H9 (cell line): ENCODE data around the gene HMGCS1. TPM values are rescaled to one million over a fixed set of nuclear protein-coding genes. Genes with fewer than 3 reads are reported as not detected.
"Not testable (repeated sequence)": the region's sequence is repeated elsewhere in the genome, so short reads cannot be mapped to it uniquely, and the experiment has no call there.

ENCODE experiments used
- DNase-seq: peaks from one replicate; pipeline ENCODE4 v3.0.0-alpha.2; 2017
- H2AFZ ChIP-seq: one replicate; pipeline ENCODE4 v1.6.1; 2013; ENCODE audit warnings: mild to moderate bottlenecking, low read length, control low read depth, moderate library complexity
- H2AK5ac ChIP-seq: 2 replicates; pipeline ENCODE4 v1.6.1; 2013; ENCODE audit warnings: low read length, control low read depth, mixed read lengths; ENCODE audit not compliant: insufficient read length
- H2BK120ac ChIP-seq: one replicate; pipeline ENCODE4 v1.6.1; 2013; ENCODE audit warnings: low read depth, mild to moderate bottlenecking, low read length, control low read depth, inconsistent platforms; ENCODE audit not compliant: poor library complexity, severe bottlenecking
- H2BK12ac ChIP-seq: 2 replicates; pipeline ENCODE4 v1.6.1; 2013; ENCODE audit warnings: low read length, control low read depth, mixed read lengths, low read depth; ENCODE audit not compliant: insufficient read length
- H2BK15ac ChIP-seq: 2 replicates; pipeline ENCODE4 v1.6.1; 2013; ENCODE audit warnings: low read depth, low read length, control low read depth
- H2BK20ac ChIP-seq: one replicate; pipeline ENCODE4 v1.6.1; 2013; ENCODE audit warnings: low read depth, mild to moderate bottlenecking, low read length, control low read depth, inconsistent platforms; ENCODE audit not compliant: poor library complexity, severe bottlenecking
- H2BK5ac ChIP-seq: 2 replicates; pipeline ENCODE4 v1.6.1; 2013; ENCODE audit warnings: low read length, control low read depth, mixed read lengths; ENCODE audit not compliant: insufficient read length
- H3K14ac ChIP-seq: 2 replicates; pipeline ENCODE4 v1.6.1; 2013; ENCODE audit warnings: low read length, control low read depth; ENCODE audit not compliant: insufficient read depth
- H3K18ac ChIP-seq: 2 replicates; pipeline ENCODE4 v1.6.1; 2013; ENCODE audit warnings: low read depth, mild to moderate bottlenecking, mixed read lengths, low read length, control low read depth; ENCODE audit not compliant: insufficient read length
- H3K23ac ChIP-seq: 2 replicates; pipeline ENCODE4 v1.6.1; 2013; ENCODE audit warnings: low read length, control low read depth, mixed read lengths, low read depth; ENCODE audit not compliant: insufficient read length
- H3K23me2 ChIP-seq: 2 replicates; pipeline ENCODE4 v1.6.1; 2013; ENCODE audit warnings: low read depth, mild to moderate bottlenecking, mixed read lengths, low read length, control low read depth; ENCODE audit not compliant: insufficient read length, poor library complexity, severe bottlenecking
- H3K27ac ChIP-seq: 2 replicates; pipeline ENCODE4 v1.5.1; 2013; ENCODE audit warnings: low read length, control low read depth, mixed read lengths, low read depth; ENCODE audit not compliant: insufficient read length
- H3K27me3 ChIP-seq: 2 replicates; pipeline ENCODE4 v1.6.1; 2013; ENCODE audit warnings: low read length, control low read depth, inconsistent platforms; ENCODE audit not compliant: insufficient read depth
- H3K4ac ChIP-seq: 2 replicates; pipeline ENCODE4 v1.6.1; 2013; ENCODE audit warnings: low read depth, mild to moderate bottlenecking, control low read depth, inconsistent platforms, low read length, moderate library complexity
- H3K4me1 ChIP-seq: 2 replicates; pipeline ENCODE4 v1.6.1; 2013; ENCODE audit warnings: low read length, control low read depth, inconsistent platforms; ENCODE audit not compliant: insufficient read depth
- H3K4me2 ChIP-seq: 2 replicates; pipeline ENCODE4 v1.6.1; 2013; ENCODE audit warnings: low read length, control low read depth, mixed read lengths; ENCODE audit not compliant: insufficient read length, insufficient read depth
- H3K56ac ChIP-seq: 2 replicates; pipeline ENCODE4 v1.6.1; 2013; ENCODE audit warnings: low read depth, mild to moderate bottlenecking, mixed read lengths, low read length, control low read depth; ENCODE audit not compliant: insufficient read length
- H3K79me1 ChIP-seq: 2 replicates; pipeline ENCODE4 v1.6.1; 2013; ENCODE audit warnings: low read depth, mild to moderate bottlenecking, moderate library complexity, low read length, control low read depth, inconsistent platforms; ENCODE audit not compliant: insufficient read depth, poor library complexity, severe bottlenecking
- H3K79me2 ChIP-seq: 2 replicates; pipeline ENCODE4 v1.6.1; 2013; ENCODE audit warnings: low read length, control low read depth, inconsistent platforms; ENCODE audit not compliant: insufficient read depth
- H3K9ac ChIP-seq: 2 replicates; pipeline ENCODE4 v1.6.1; 2013; ENCODE audit warnings: low read length, control low read depth, mixed read lengths; ENCODE audit not compliant: insufficient read length; ENCODE audit errors: extremely low read depth
- H3K9me3 ChIP-seq: one replicate; pipeline ENCODE4 v1.6.1; 2013; ENCODE audit warnings: low read depth, low read length, inconsistent platforms; ENCODE audit not compliant: control insufficient read depth
- H3T11ph ChIP-seq: one replicate; pipeline ENCODE4 v1.6.1; 2013; ENCODE audit warnings: mild to moderate bottlenecking, low read length, control low read depth, inconsistent platforms
- H4K20me1 ChIP-seq: one replicate; pipeline ENCODE4 v1.6.1; 2013; ENCODE audit not compliant: control insufficient read depth, insufficient read length, insufficient read depth
- H4K5ac ChIP-seq: 2 replicates; pipeline ENCODE4 v1.6.1; 2013; ENCODE audit warnings: low read depth, mild to moderate bottlenecking, mixed read lengths, low read length, control low read depth; ENCODE audit not compliant: insufficient read length
- H4K8ac ChIP-seq: replicated peaks from 2 replicates; pipeline ENCODE4 v1.6.1; 2013; ENCODE audit warnings: low read length, control low read depth, mixed read lengths, low read depth; ENCODE audit not compliant: insufficient read length
- H4K91ac ChIP-seq: 2 replicates; pipeline ENCODE4 v1.6.1; 2013; ENCODE audit warnings: low read depth, mild to moderate bottlenecking, moderate library complexity, mixed read lengths, low read length, control low read depth; ENCODE audit not compliant: insufficient read length
- H3K27ac Mint-ChIP-seq, 3 experiments: 2 replicates in 2 of 3; 3 replicates in 1 of 3; pipeline ENCODE4 v1.8.0; 2020 to 2021; ENCODE audit warnings: mixed read lengths in 3 of 3, mild to moderate bottlenecking in 1 of 3, moderate library complexity in 1 of 3
- H3K27me3 Mint-ChIP-seq: 2 replicates; pipeline ENCODE4 v1.8.0; 2021; ENCODE audit warnings: low read depth, mild to moderate bottlenecking, moderate library complexity, mixed read lengths
- H3K36me3 Mint-ChIP-seq, 3 experiments: 2 replicates in 2 of 3; 3 replicates in 1 of 3; pipeline ENCODE4 v1.8.0; 2020 to 2021; ENCODE audit warnings: low read depth in 3 of 3, mixed read lengths in 3 of 3; ENCODE audit not compliant: insufficient read depth in 1 of 3
- H3K4me1 Mint-ChIP-seq, 2 experiments: 2 replicates each; pipeline ENCODE4 v1.8.0; 2020; ENCODE audit warnings: mixed read lengths in 2 of 2
- H3K4me3 Mint-ChIP-seq, 2 experiments: 2 replicates in 1 of 2; 3 replicates in 1 of 2; pipeline ENCODE4 v1.8.0; 2020 to 2021; ENCODE audit warnings: mild to moderate bottlenecking in 2 of 2, mixed read lengths in 2 of 2, moderate library complexity in 1 of 2
- H3K9me3 Mint-ChIP-seq, 2 experiments: 2 replicates in 1 of 2; 3 replicates in 1 of 2; pipeline ENCODE4 v1.8.0; 2020; ENCODE audit warnings: mild to moderate bottlenecking in 2 of 2, mixed read lengths in 2 of 2, moderate library complexity in 1 of 2
- WGBS: extraction: QIAGEN DNeasy Blood & Tissue Kit; methylation state at CpG from one replicate; pipeline ENCODE4 v1.1.7; 2013; ENCODE audit warnings: missing lambda C conversion rate, low lambda C conversion rate, mixed read lengths; ENCODE audit not compliant: insufficient read length; ENCODE audit errors: extremely low coverage; 5-methylcytosine and 5-hydroxymethylcytosine counted together
- total RNA-seq: library from RNA; stranded (reverse); gene quantifications from 2 replicates; pipeline ENCODE4 v1.2.1, GENCODE V29; 2021
- TF ChIP-seq, protein P1 (sequence below): fragments of 200-600 bp; sonication (generic); conservative IDR thresholded peaks from 3 replicates; pipeline ENCODE4 v1.8.0; 2021; ENCODE audit warnings: antibody characterized with exemption, mild to moderate bottlenecking

Gene HMGCS1
- total RNA-seq, 1 experiment from 2014 or later = 147 TPM

DNA sequence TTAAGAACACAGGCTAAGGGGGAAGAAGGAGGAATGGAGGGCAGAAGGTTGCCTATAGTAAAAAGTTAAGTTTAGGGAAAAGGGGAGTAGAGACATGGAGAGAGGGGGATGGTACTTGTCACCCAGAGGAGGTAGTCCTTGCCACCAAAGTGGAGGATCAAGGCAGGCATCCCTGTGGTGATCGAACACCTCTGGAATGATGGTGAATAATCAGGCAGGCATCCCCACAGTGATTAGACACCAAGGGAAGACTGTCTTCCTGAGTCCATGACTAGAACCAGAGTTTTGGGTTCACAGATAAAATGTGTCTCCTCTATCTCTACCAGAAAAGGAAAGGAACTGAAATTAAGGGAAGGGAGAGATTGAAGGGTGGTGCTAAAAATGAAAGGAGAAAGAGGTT is 19.2 kb upstream of the HMGCS1 start:
- H4K91ac ChIP-seq = no peak overlapping the region
- no peak for DNase-seq
- H3K14ac ChIP-seq = no peak overlapping the region
- H3K27me3 ChIP-seq = no peaks in the 10 kb centered on the region
- peaks cover 9% of the 10 kb centered on the region for H3K9me3 ChIP-seq
- no peak overlapping the region for H3K18ac ChIP-seq
- no peaks in the 10 kb centered on the region for H3K79me1 ChIP-seq
- H3T11ph ChIP-seq = no peak overlapping the region
- no peak overlapping the region for H2BK120ac ChIP-seq
- H2BK20ac ChIP-seq = no peak overlapping the region
- Mint-ChIP-seq H3K4me3 (no peak overlapping the region), H3K4me1 (no peaks in the 10 kb centered on the region), H3K27ac (no peak overlapping the region; a peak in 1 of 7 replicates), H3K9me3 (peaks cover 10 to 28% of the 10 kb centered on the region in 2 experiments), H3K36me3 (peaks cover 5 to 19% (median 13%) of the 10 kb centered on the region in 3 experiments), H3K27me3 (peaks cover 6% of the 10 kb centered on the region)
- WGBS = no CpG with 5 or more reads among the region's 1 CpG
- no peaks in the 10 kb centered on the region for H3K79me2 ChIP-seq
- no peaks in the 10 kb centered on the region for H3K23me2 ChIP-seq
- no peak overlapping the region for H3K56ac ChIP-seq
- no peaks in the 10 kb centered on the region for H3K4me1 ChIP-seq
- no peak overlapping the region for H2BK12ac ChIP-seq
- H3K27ac ChIP-seq = no peak overlapping the region
- H4K20me1 ChIP-seq = no peaks in the 10 kb centered on the region
- TF ChIP-seq, protein P1, sequence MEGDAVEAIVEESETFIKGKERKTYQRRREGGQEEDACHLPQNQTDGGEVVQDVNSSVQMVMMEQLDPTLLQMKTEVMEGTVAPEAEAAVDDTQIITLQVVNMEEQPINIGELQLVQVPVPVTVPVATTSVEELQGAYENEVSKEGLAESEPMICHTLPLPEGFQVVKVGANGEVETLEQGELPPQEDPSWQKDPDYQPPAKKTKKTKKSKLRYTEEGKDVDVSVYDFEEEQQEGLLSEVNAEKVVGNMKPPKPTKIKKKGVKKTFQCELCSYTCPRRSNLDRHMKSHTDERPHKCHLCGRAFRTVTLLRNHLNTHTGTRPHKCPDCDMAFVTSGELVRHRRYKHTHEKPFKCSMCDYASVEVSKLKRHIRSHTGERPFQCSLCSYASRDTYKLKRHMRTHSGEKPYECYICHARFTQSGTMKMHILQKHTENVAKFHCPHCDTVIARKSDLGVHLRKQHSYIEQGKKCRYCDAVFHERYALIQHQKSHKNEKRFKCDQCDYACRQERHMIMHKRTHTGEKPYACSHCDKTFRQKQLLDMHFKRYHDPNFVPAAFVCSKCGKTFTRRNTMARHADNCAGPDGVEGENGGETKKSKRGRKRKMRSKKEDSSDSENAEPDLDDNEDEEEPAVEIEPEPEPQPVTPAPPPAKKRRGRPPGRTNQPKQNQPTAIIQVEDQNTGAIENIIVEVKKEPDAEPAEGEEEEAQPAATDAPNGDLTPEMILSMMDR = no peak
- no peak overlapping the region for H2BK5ac ChIP-seq
- no peak overlapping the region for H2AK5ac ChIP-seq
- no peak overlapping the region for H2AFZ ChIP-seq
- no peak overlapping the region for H2BK15ac ChIP-seq
- no peak overlapping the region for H3K4ac ChIP-seq
- no peak overlapping the region for H4K8ac ChIP-seq
- H3K23ac ChIP-seq = no peak overlapping the region
- no peak overlapping the region for H3K4me2 ChIP-seq
- no peak overlapping the region for H3K9ac ChIP-seq
- no peak overlapping the region for H4K5ac ChIP-seq

DNA sequence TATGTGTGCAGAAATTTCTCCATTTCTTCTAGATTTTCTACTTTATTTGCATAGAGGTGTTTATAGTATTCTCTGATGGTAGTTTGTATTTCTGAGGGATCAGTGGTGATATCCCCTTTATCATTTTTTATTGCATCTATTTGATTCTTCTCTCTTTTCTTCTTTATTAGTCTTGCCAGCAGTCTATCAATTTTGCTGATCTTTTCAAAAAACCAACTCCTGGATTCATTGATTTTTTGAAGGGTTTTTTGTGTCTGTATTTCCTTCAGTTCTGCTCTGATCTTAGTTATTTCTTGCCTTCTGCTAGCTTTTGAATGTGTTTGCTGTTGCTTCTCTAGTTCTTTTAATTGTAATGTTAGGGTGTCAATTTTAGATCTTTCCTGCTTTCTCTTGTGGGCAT is 12.4 kb upstream of the HMGCS1 start:
- H3K27me3 Mint-ChIP-seq, H3K9ac ChIP-seq, H2AK5ac ChIP-seq, H3K14ac ChIP-seq, H3K4me3 Mint-ChIP-seq, H3K27ac ChIP-seq, H3K79me1 ChIP-seq, DNase-seq, H2BK15ac ChIP-seq, H2BK20ac ChIP-seq, H3K23me2 ChIP-seq, H3K4me2 ChIP-seq, H3K4me1 ChIP-seq, H2BK120ac ChIP-seq, H4K5ac ChIP-seq, H2BK5ac ChIP-seq, H3K27me3 ChIP-seq, H3K9me3 ChIP-seq, H3K56ac ChIP-seq, H3K27ac Mint-ChIP-seq, H4K8ac ChIP-seq, H3K4ac ChIP-seq, H4K20me1 ChIP-seq, H2AFZ ChIP-seq, H3K4me1 Mint-ChIP-seq, H2BK12ac ChIP-seq, H4K91ac ChIP-seq, H3K79me2 ChIP-seq, H3T11ph ChIP-seq, H3K23ac ChIP-seq, H3K18ac ChIP-seq, H3K36me3 Mint-ChIP-seq: not testable (repeated sequence)
- H3K9me3 Mint-ChIP-seq = peaks cover 7 to 10% of the 10 kb centered on the region in 2 experiments; a peak in 4 of 5 replicates
